Large intestine (tissue), 3 donors: ENCODE results near the gene ALKBH2. TPM values are rescaled to one million over a fixed set of nuclear protein-coding genes. Genes with fewer than 3 reads are reported as not detected.

Experiments used
- DNase-seq, 2 donors: peaks; one replicate each; pipeline versions ENCODE4 v3.0.0 to v3.0.0-alpha.2; 2013
- H3K27ac ChIP-seq: one replicate; pipeline ENCODE4 v1.5.1; 2013; ENCODE audit warnings: low read length
- H3K27me3 ChIP-seq: 2 replicates; pipeline ENCODE4 v1.6.1; 2013; ENCODE audit warnings: low read length; ENCODE audit not compliant: control insufficient read depth, insufficient read depth
- H3K36me3 ChIP-seq: 2 replicates; pipeline ENCODE4 v1.6.1; 2013; ENCODE audit warnings: low read length; ENCODE audit not compliant: control insufficient read depth, insufficient read depth
- H3K4me1 ChIP-seq: one replicate; pipeline ENCODE4 v1.6.1; 2013; ENCODE audit warnings: low read length; ENCODE audit not compliant: control insufficient read depth, insufficient read depth
- H3K4me3 ChIP-seq: one replicate; pipeline ENCODE4 v1.5.1; 2013; ENCODE audit warnings: low read length
- H3K9me3 ChIP-seq: one replicate; pipeline ENCODE4 v1.6.1; 2013; ENCODE audit warnings: mild to moderate bottlenecking, low read depth, low read length, moderate library complexity; ENCODE audit not compliant: control insufficient read depth
- WGBS: methylation state at CpG from one replicate; pipeline ENCODE4 v1.1.5; 2013; ENCODE audit warnings: low lambda C conversion rate; ENCODE audit not compliant: insufficient coverage; 5-methylcytosine and 5-hydroxymethylcytosine counted together
- polyA plus RNA-seq: library from polyadenylated mRNA; unstranded; fragments of 120-200 nt; gene quantifications from one replicate; pipeline ENCODE4 v1.2.1, GENCODE V29; 2013

Gene ALKBH2
- polyA plus RNA-seq, 1 donor = 17.9 TPM

- H3K27ac ChIP-seq = peak overlapping the region; percentile 92
- DNase-seq = no peak
- H3K27me3 ChIP-seq = no peaks in the 10 kb centered on the region
- peaks cover 26% of the 10 kb centered on the region for H3K36me3 ChIP-seq
- no peaks in the 10 kb centered on the region for H3K9me3 ChIP-seq
- H3K4me3 ChIP-seq = peak overlapping the region; percentile 84
- peaks cover 6% of the 10 kb centered on the region for H3K4me1 ChIP-seq
- WGBS = no CpG with 5 or more reads among the region's 32 CpGs
Measured at GRCh38 chr12:109098183-109098604, 4.9 kb upstream of the ALKBH2 start.

GRCh38 chr12:109097435-109098182, 4.3 kb upstream of the ALKBH2 start, which contains the start of gene UNG:
Gene UNG (plus strand): TSS chr12:109097597. CDS start chr12:109097680, 83 bp downstream.
- WGBS = no CpG with 5 or more reads among the region's 71 CpGs
- H3K4me3 ChIP-seq = peak within 1 kb of the TSS; percentile 84
- H3K4me1 ChIP-seq = peaks cover 11% of the 10 kb centered on the region

GRCh38 chr12:109097140-109097434, 3.8 kb upstream of the ALKBH2 start:
- Histone ChIP-seq H3K36me3 (peaks cover 19% of the 10 kb centered on the region), H3K9me3 (no peaks in the 10 kb centered on the region), H3K27ac (no peak overlapping the region), H3K4me1 (peaks cover 15% of the 10 kb centered on the region), H3K4me3 (peak overlapping the region; percentile 44), H3K27me3 (no peaks in the 10 kb centered on the region)
- DNase-seq = no peak
- WGBS = no CpG with 5 or more reads among the region's 11 CpGs

More at GRCh38 chr12:109097435-109098182, 4.3 kb upstream of the ALKBH2 start, which contains the start of gene UNG:
- peak within 1 kb of the TSS; percentile 92 for H3K27ac ChIP-seq
- DNase-seq = peak; percentile 95 to 96
- no peaks in the 10 kb centered on the region for H3K9me3 ChIP-seq
- H3K36me3 ChIP-seq = peaks cover 24% of the 10 kb centered on the region
- no peaks in the 10 kb centered on the region for H3K27me3 ChIP-seq

- no peak for DNase-seq
- peaks cover 10% of the 10 kb centered on the region for H3K4me1 ChIP-seq
- H3K27me3 ChIP-seq = no peaks in the 10 kb centered on the region
- H3K27ac ChIP-seq = no peak overlapping the region
- H3K36me3 ChIP-seq = peaks cover 21% of the 10 kb centered on the region
- no peaks in the 10 kb centered on the region for H3K9me3 ChIP-seq
- peak overlapping the region; percentile 54 for H3K4me3 ChIP-seq
- 40% methylated on average over 1 of the region's 6 CpGs for WGBS
Measured at GRCh38 chr12:109092497-109093021, 713 bp downstream of the ALKBH2 start.

GRCh38 chr12:109089683-109090082, 3.6 kb downstream of the ALKBH2 start:
- WGBS = 80% methylated on average over 1 of the region's 7 CpGs

GRCh38 chr12:109088818-109089217, 4.5 kb downstream of the ALKBH2 start:
- H3K4me3 ChIP-seq = no peak overlapping the region
- H3K9me3 ChIP-seq = no peaks in the 10 kb centered on the region
- WGBS = 100% methylated on average over 1 of the region's 6 CpGs
- DNase-seq = no peak
- peaks cover 52% of the 10 kb centered on the region for H3K36me3 ChIP-seq
- H3K27ac ChIP-seq = no peak overlapping the region
- H3K27me3 ChIP-seq = no peaks in the 10 kb centered on the region
- H3K4me1 ChIP-seq = peaks cover 13% of the 10 kb centered on the region

More at GRCh38 chr12:109089683-109090082, 3.6 kb downstream of the ALKBH2 start:
- Histone ChIP-seq H3K36me3 (peaks cover 43% of the 10 kb centered on the region), H3K27ac (no peak overlapping the region), H3K27me3 (no peaks in the 10 kb centered on the region), H3K4me1 (peaks cover 13% of the 10 kb centered on the region), H3K9me3 (no peaks in the 10 kb centered on the region), H3K4me3 (no peak overlapping the region)
- no peak for DNase-seq

- peak in 1 of 2 donors; percentile 49 for DNase-seq
- no peak overlapping the region for H3K4me3 ChIP-seq
- no peaks in the 10 kb centered on the region for H3K27me3 ChIP-seq
- H3K4me1 ChIP-seq = peaks cover 5% of the 10 kb centered on the region
- H3K9me3 ChIP-seq = no peaks in the 10 kb centered on the region
- WGBS = no CpG with 5 or more reads among the region's 5 CpGs
- H3K27ac ChIP-seq = no peak overlapping the region
- H3K36me3 ChIP-seq = peaks cover 67% of the 10 kb centered on the region
Measured at GRCh38 chr12:109087250-109087649, 6.0 kb downstream of the ALKBH2 start.

GRCh38 chr12:109085590-109085989, 7.7 kb downstream of the ALKBH2 start:
- DNase-seq = no peak
- no peak overlapping the region for H3K27ac ChIP-seq
- H3K4me1 ChIP-seq = peaks cover 3% of the 10 kb centered on the region
- peaks cover 81% of the 10 kb centered on the region for H3K36me3 ChIP-seq
- WGBS = 80% methylated on average over 1 of the region's 11 CpGs
- no peaks in the 10 kb centered on the region for H3K27me3 ChIP-seq
- no peaks in the 10 kb centered on the region for H3K9me3 ChIP-seq
- H3K4me3 ChIP-seq = no peak overlapping the region

GRCh38 chr12:109084425-109084824, 8.8 kb downstream of the ALKBH2 start:
- peaks cover 3% of the 10 kb centered on the region for H3K4me1 ChIP-seq
- H3K4me3 ChIP-seq = no peak overlapping the region
- peaks cover 81% of the 10 kb centered on the region for H3K36me3 ChIP-seq
- H3K27me3 ChIP-seq = no peaks in the 10 kb centered on the region
- H3K27ac ChIP-seq = no peak overlapping the region
- peak in 1 of 2 donors; percentile 45 for DNase-seq
- H3K9me3 ChIP-seq = no peaks in the 10 kb centered on the region
- WGBS = no CpG with 5 or more reads among the region's 2 CpGs

- H3K4me3 ChIP-seq = no peak overlapping the region
- peaks cover 73% of the 10 kb centered on the region for H3K36me3 ChIP-seq
- no peaks in the 10 kb centered on the region for H3K27me3 ChIP-seq
- no peak for DNase-seq
- WGBS = no CpG with 5 or more reads among the region's 14 CpGs
- H3K27ac ChIP-seq = no peak overlapping the region
- peaks cover 3% of the 10 kb centered on the region for H3K4me1 ChIP-seq
- H3K9me3 ChIP-seq = peaks cover 7% of the 10 kb centered on the region
Measured at GRCh38 chr12:109082751-109083150, 10.5 kb downstream of the ALKBH2 start.

GRCh38 chr12:109074866-109075265, 18.4 kb downstream of the ALKBH2 start:
- no peak for DNase-seq
- Histone ChIP-seq H3K4me3 (no peak overlapping the region), H3K27ac (no peak overlapping the region), H3K4me1 (peaks cover 8% of the 10 kb centered on the region), H3K9me3 (peaks cover 7% of the 10 kb centered on the region), H3K27me3 (no peaks in the 10 kb centered on the region), H3K36me3 (peaks cover 45% of the 10 kb centered on the region)
